H9 (cell line): ENCODE results near the gene LAMTOR5. TPM values are rescaled to one million over a fixed set of nuclear protein-coding genes. Genes with fewer than 3 reads are reported as not detected.

ENCODE experiments used
- DNase-seq: peaks from one replicate; pipeline ENCODE4 v3.0.0-alpha.2; 2017
- H2AFZ ChIP-seq: one replicate; pipeline ENCODE4 v1.6.1; 2013; ENCODE audit warnings: mild to moderate bottlenecking, low read length, control low read depth, moderate library complexity
- H2AK5ac ChIP-seq: 2 replicates; pipeline ENCODE4 v1.6.1; 2013; ENCODE audit warnings: low read length, control low read depth, mixed read lengths; ENCODE audit not compliant: insufficient read length
- H2BK120ac ChIP-seq: one replicate; pipeline ENCODE4 v1.6.1; 2013; ENCODE audit warnings: low read depth, mild to moderate bottlenecking, low read length, control low read depth, inconsistent platforms; ENCODE audit not compliant: poor library complexity, severe bottlenecking
- H2BK12ac ChIP-seq: 2 replicates; pipeline ENCODE4 v1.6.1; 2013; ENCODE audit warnings: low read length, control low read depth, mixed read lengths, low read depth; ENCODE audit not compliant: insufficient read length
- H2BK15ac ChIP-seq: 2 replicates; pipeline ENCODE4 v1.6.1; 2013; ENCODE audit warnings: low read depth, low read length, control low read depth
- H2BK20ac ChIP-seq: one replicate; pipeline ENCODE4 v1.6.1; 2013; ENCODE audit warnings: low read depth, mild to moderate bottlenecking, low read length, control low read depth, inconsistent platforms; ENCODE audit not compliant: poor library complexity, severe bottlenecking
- H2BK5ac ChIP-seq: 2 replicates; pipeline ENCODE4 v1.6.1; 2013; ENCODE audit warnings: low read length, control low read depth, mixed read lengths; ENCODE audit not compliant: insufficient read length
- H3K14ac ChIP-seq: 2 replicates; pipeline ENCODE4 v1.6.1; 2013; ENCODE audit warnings: low read length, control low read depth; ENCODE audit not compliant: insufficient read depth
- H3K18ac ChIP-seq: 2 replicates; pipeline ENCODE4 v1.6.1; 2013; ENCODE audit warnings: low read depth, mild to moderate bottlenecking, mixed read lengths, low read length, control low read depth; ENCODE audit not compliant: insufficient read length
- H3K23ac ChIP-seq: 2 replicates; pipeline ENCODE4 v1.6.1; 2013; ENCODE audit warnings: low read length, control low read depth, mixed read lengths, low read depth; ENCODE audit not compliant: insufficient read length
- H3K23me2 ChIP-seq: 2 replicates; pipeline ENCODE4 v1.6.1; 2013; ENCODE audit warnings: low read depth, mild to moderate bottlenecking, mixed read lengths, low read length, control low read depth; ENCODE audit not compliant: insufficient read length, poor library complexity, severe bottlenecking
- H3K27ac ChIP-seq: 2 replicates; pipeline ENCODE4 v1.5.1; 2013; ENCODE audit warnings: low read length, control low read depth, mixed read lengths, low read depth; ENCODE audit not compliant: insufficient read length
- H3K27me3 ChIP-seq: 2 replicates; pipeline ENCODE4 v1.6.1; 2013; ENCODE audit warnings: low read length, control low read depth, inconsistent platforms; ENCODE audit not compliant: insufficient read depth
- H3K4ac ChIP-seq: 2 replicates; pipeline ENCODE4 v1.6.1; 2013; ENCODE audit warnings: low read depth, mild to moderate bottlenecking, control low read depth, inconsistent platforms, low read length, moderate library complexity
- H3K4me1 ChIP-seq: 2 replicates; pipeline ENCODE4 v1.6.1; 2013; ENCODE audit warnings: low read length, control low read depth, inconsistent platforms; ENCODE audit not compliant: insufficient read depth
- H3K4me2 ChIP-seq: 2 replicates; pipeline ENCODE4 v1.6.1; 2013; ENCODE audit warnings: low read length, control low read depth, mixed read lengths; ENCODE audit not compliant: insufficient read length, insufficient read depth
- H3K56ac ChIP-seq: 2 replicates; pipeline ENCODE4 v1.6.1; 2013; ENCODE audit warnings: low read depth, mild to moderate bottlenecking, mixed read lengths, low read length, control low read depth; ENCODE audit not compliant: insufficient read length
- H3K79me1 ChIP-seq: 2 replicates; pipeline ENCODE4 v1.6.1; 2013; ENCODE audit warnings: low read depth, mild to moderate bottlenecking, moderate library complexity, low read length, control low read depth, inconsistent platforms; ENCODE audit not compliant: insufficient read depth, poor library complexity, severe bottlenecking
- H3K79me2 ChIP-seq: 2 replicates; pipeline ENCODE4 v1.6.1; 2013; ENCODE audit warnings: low read length, control low read depth, inconsistent platforms; ENCODE audit not compliant: insufficient read depth
- H3K9ac ChIP-seq: 2 replicates; pipeline ENCODE4 v1.6.1; 2013; ENCODE audit warnings: low read length, control low read depth, mixed read lengths; ENCODE audit not compliant: insufficient read length; ENCODE audit errors: extremely low read depth
- H3K9me3 ChIP-seq: one replicate; pipeline ENCODE4 v1.6.1; 2013; ENCODE audit warnings: low read depth, low read length, inconsistent platforms; ENCODE audit not compliant: control insufficient read depth
- H3T11ph ChIP-seq: one replicate; pipeline ENCODE4 v1.6.1; 2013; ENCODE audit warnings: mild to moderate bottlenecking, low read length, control low read depth, inconsistent platforms
- H4K20me1 ChIP-seq: one replicate; pipeline ENCODE4 v1.6.1; 2013; ENCODE audit not compliant: control insufficient read depth, insufficient read length, insufficient read depth
- H4K5ac ChIP-seq: 2 replicates; pipeline ENCODE4 v1.6.1; 2013; ENCODE audit warnings: low read depth, mild to moderate bottlenecking, mixed read lengths, low read length, control low read depth; ENCODE audit not compliant: insufficient read length
- H4K8ac ChIP-seq: replicated peaks from 2 replicates; pipeline ENCODE4 v1.6.1; 2013; ENCODE audit warnings: low read length, control low read depth, mixed read lengths, low read depth; ENCODE audit not compliant: insufficient read length
- H4K91ac ChIP-seq: 2 replicates; pipeline ENCODE4 v1.6.1; 2013; ENCODE audit warnings: low read depth, mild to moderate bottlenecking, moderate library complexity, mixed read lengths, low read length, control low read depth; ENCODE audit not compliant: insufficient read length
- H3K27ac Mint-ChIP-seq, 3 experiments: 2 replicates in 2 of 3; 3 replicates in 1 of 3; pipeline ENCODE4 v1.8.0; 2020 to 2021; ENCODE audit warnings: mixed read lengths in 3 of 3, mild to moderate bottlenecking in 1 of 3, moderate library complexity in 1 of 3
- H3K27me3 Mint-ChIP-seq: 2 replicates; pipeline ENCODE4 v1.8.0; 2021; ENCODE audit warnings: low read depth, mild to moderate bottlenecking, moderate library complexity, mixed read lengths
- H3K36me3 Mint-ChIP-seq, 3 experiments: 2 replicates in 2 of 3; 3 replicates in 1 of 3; pipeline ENCODE4 v1.8.0; 2020 to 2021; ENCODE audit warnings: low read depth in 3 of 3, mixed read lengths in 3 of 3; ENCODE audit not compliant: insufficient read depth in 1 of 3
- H3K4me1 Mint-ChIP-seq, 2 experiments: 2 replicates each; pipeline ENCODE4 v1.8.0; 2020; ENCODE audit warnings: mixed read lengths in 2 of 2
- H3K4me3 Mint-ChIP-seq, 2 experiments: 2 replicates in 1 of 2; 3 replicates in 1 of 2; pipeline ENCODE4 v1.8.0; 2020 to 2021; ENCODE audit warnings: mild to moderate bottlenecking in 2 of 2, mixed read lengths in 2 of 2, moderate library complexity in 1 of 2
- H3K9me3 Mint-ChIP-seq, 2 experiments: 2 replicates in 1 of 2; 3 replicates in 1 of 2; pipeline ENCODE4 v1.8.0; 2020; ENCODE audit warnings: mild to moderate bottlenecking in 2 of 2, mixed read lengths in 2 of 2, moderate library complexity in 1 of 2
- WGBS: extraction: QIAGEN DNeasy Blood & Tissue Kit; methylation state at CpG from one replicate; pipeline ENCODE4 v1.1.7; 2013; ENCODE audit warnings: missing lambda C conversion rate, low lambda C conversion rate, mixed read lengths; ENCODE audit not compliant: insufficient read length; ENCODE audit errors: extremely low coverage; 5-methylcytosine and 5-hydroxymethylcytosine counted together
- total RNA-seq: library from RNA; stranded (reverse); gene quantifications from 2 replicates; pipeline ENCODE4 v1.2.1, GENCODE V29; 2021
- TF ChIP-seq, protein P1 (sequence below): fragments of 200-600 bp; sonication (generic); conservative IDR thresholded peaks from 3 replicates; pipeline ENCODE4 v1.8.0; 2021; ENCODE audit warnings: antibody characterized with exemption, mild to moderate bottlenecking

LAMTOR5 gene
- total RNA-seq, 1 experiment from 2014 or later: 108 TPM

DNA sequence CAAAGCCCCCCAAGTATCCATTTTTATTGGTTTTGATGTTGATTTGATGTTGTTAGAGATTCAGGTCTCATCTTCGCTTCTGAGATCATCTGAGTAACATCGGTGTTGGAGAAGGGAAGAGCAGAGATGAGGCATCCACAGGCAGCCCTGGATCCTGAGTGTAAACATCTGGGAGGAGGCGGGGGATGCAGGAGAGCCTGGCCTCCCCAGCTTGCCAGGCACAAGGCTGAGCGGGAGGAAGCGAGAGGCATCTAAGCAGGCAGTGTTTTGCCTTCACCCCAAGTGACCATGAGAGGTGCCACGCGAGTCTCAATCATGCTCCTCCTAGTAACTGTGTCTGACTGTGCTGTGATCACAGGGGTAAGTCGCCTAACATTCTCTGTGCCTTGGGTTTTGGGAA, 43.4 kb upstream of the LAMTOR5 start, which contains the start of gene PROK1:
Gene PROK1 (plus strand): TSS at position 221 of the 400 bp plus-strand sequence. CDS start 68 bp downstream, at position 289.
- Histone ChIP-seq H2BK20ac (no peak within 1 kb of the TSS), H2BK12ac (no peak within 1 kb of the TSS), H2BK5ac (no peak within 1 kb of the TSS), H2AFZ (no peak within 1 kb of the TSS), H3K4me1 (peaks cover 2% of the 10 kb centered on the region; the same call in 1 of the 2 replicates), H2BK120ac (no peak within 1 kb of the TSS), H4K8ac (no peak within 1 kb of the TSS), H3K27ac (no peak within 1 kb of the TSS), H3K14ac (no peak within 1 kb of the TSS), H3K4ac (no peak within 1 kb of the TSS), H3K9ac (no peak within 1 kb of the TSS), H3K79me1 (no peaks in the 10 kb centered on the region), H3T11ph (no peak within 1 kb of the TSS), H3K79me2 (no peaks in the 10 kb centered on the region), H4K5ac (no peak within 1 kb of the TSS), H2AK5ac (no peak within 1 kb of the TSS), H3K23ac (no peak within 1 kb of the TSS), H3K9me3 (no peaks in the 10 kb centered on the region), H4K20me1 (no peaks in the 10 kb centered on the region), H3K56ac (no peak within 1 kb of the TSS), H2BK15ac (no peak within 1 kb of the TSS), H4K91ac (no peak within 1 kb of the TSS), H3K27me3 (no peaks in the 10 kb centered on the region), H3K4me2 (no peak within 1 kb of the TSS), H3K23me2 (no peaks in the 10 kb centered on the region), H3K18ac (no peak within 1 kb of the TSS)
- H3K4me3 Mint-ChIP-seq: no peak within 1 kb of the TSS
- H3K27ac Mint-ChIP-seq: peak within 1 kb of the TSS in 1 of 3 experiments; percentile 35; a peak in 3 of 7 replicates
- H3K36me3 Mint-ChIP-seq: no peaks in the 10 kb centered on the region
- no peak for DNase-seq
- H3K9me3 Mint-ChIP-seq: no peaks in the 10 kb centered on the region
- TF ChIP-seq, protein P1, sequence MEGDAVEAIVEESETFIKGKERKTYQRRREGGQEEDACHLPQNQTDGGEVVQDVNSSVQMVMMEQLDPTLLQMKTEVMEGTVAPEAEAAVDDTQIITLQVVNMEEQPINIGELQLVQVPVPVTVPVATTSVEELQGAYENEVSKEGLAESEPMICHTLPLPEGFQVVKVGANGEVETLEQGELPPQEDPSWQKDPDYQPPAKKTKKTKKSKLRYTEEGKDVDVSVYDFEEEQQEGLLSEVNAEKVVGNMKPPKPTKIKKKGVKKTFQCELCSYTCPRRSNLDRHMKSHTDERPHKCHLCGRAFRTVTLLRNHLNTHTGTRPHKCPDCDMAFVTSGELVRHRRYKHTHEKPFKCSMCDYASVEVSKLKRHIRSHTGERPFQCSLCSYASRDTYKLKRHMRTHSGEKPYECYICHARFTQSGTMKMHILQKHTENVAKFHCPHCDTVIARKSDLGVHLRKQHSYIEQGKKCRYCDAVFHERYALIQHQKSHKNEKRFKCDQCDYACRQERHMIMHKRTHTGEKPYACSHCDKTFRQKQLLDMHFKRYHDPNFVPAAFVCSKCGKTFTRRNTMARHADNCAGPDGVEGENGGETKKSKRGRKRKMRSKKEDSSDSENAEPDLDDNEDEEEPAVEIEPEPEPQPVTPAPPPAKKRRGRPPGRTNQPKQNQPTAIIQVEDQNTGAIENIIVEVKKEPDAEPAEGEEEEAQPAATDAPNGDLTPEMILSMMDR: no peak
- H3K4me1 Mint-ChIP-seq: peaks cover 20 to 23% of the 10 kb centered on the region in 2 experiments
- H3K27me3 Mint-ChIP-seq: peaks cover 12% of the 10 kb centered on the region
- no CpG with 5 or more reads among the region's 8 CpGs for WGBS
